CD4-positive, alpha-beta memory T cell (primary cell): ENCODE results near the gene ACTR3. TPM values are rescaled to one million over a fixed set of nuclear protein-coding genes. Genes with fewer than 3 reads are reported as not detected.

ENCODE experiments used
- CTCF ChIA-PET: fragments of 350-600 bp; sonication (Branson Sonifier 250); formaldehyde crosslinking; loops from one replicate; lab custom pipeline; 2021; ENCODE audit warnings: inconsistent platforms; ENCODE audit not compliant: partially characterized antibody; lab: Charles Lee
- POLR2A ChIA-PET: fragments of 350-600 bp; sonication (Branson Sonifier 250); formaldehyde crosslinking; loops from one replicate; lab custom pipeline; 2021; ENCODE audit not compliant: partially characterized antibody; lab: Charles Lee
- DNase-seq, 5 donors: peaks; one replicate each; pipeline versions ENCODE4 v3.0.0 to v3.0.0-alpha.2; 2020 to 2022; ENCODE audit warnings: mixed read lengths in 1 of 5
- H3K27ac ChIP-seq: one replicate; pipeline ENCODE4 v1.7.0; 2013; ENCODE audit warnings: low read depth, low read length
- H3K27me3 ChIP-seq: 2 replicates; pipeline ENCODE4 v1.7.0; 2013; ENCODE audit warnings: mild to moderate bottlenecking, low read length, moderate library complexity; ENCODE audit not compliant: insufficient read depth
- H3K36me3 ChIP-seq: 2 replicates; pipeline ENCODE4 v1.7.0; 2013; ENCODE audit warnings: mild to moderate bottlenecking, low read length, moderate library complexity; ENCODE audit not compliant: insufficient read depth
- H3K4me1 ChIP-seq: 2 replicates; pipeline ENCODE4 v1.7.0; 2013; ENCODE audit warnings: mild to moderate bottlenecking, low read length, moderate library complexity; ENCODE audit not compliant: insufficient read depth
- H3K4me3 ChIP-seq, 2 donors: one replicate each; pipeline ENCODE4 v1.7.0; 2013; ENCODE audit warnings: low read length in 2 of 2, mild to moderate bottlenecking in 1 of 2
- H3K9me3 ChIP-seq, 2 donors: one replicate each; pipeline ENCODE4 v1.7.0; 2013; ENCODE audit warnings: low read length in 2 of 2, control low read depth in 1 of 2; ENCODE audit not compliant: control insufficient read depth in 1 of 2
- H3K27ac Mint-ChIP-seq, 7 donors: one replicate each; pipeline ENCODE4 v1.8.0; 2020 to 2021; ENCODE audit warnings: mixed read lengths in 7 of 7, mild to moderate bottlenecking in 6 of 7, inconsistent platforms in 3 of 7, moderate library complexity in 3 of 7
- H3K27me3 Mint-ChIP-seq, 2 donors: one replicate each; pipeline ENCODE4 v1.8.0; 2020 to 2021; ENCODE audit warnings: mixed read lengths in 2 of 2
- H3K36me3 Mint-ChIP-seq, 2 donors: one replicate each; pipeline ENCODE4 v1.8.0; 2020 to 2021; ENCODE audit warnings: mixed read lengths in 2 of 2, inconsistent platforms in 1 of 2, mild to moderate bottlenecking in 1 of 2
- H3K4me1 Mint-ChIP-seq, 4 donors: one replicate each; pipeline ENCODE4 v1.8.0; 2020 to 2021; ENCODE audit warnings: mixed read lengths in 4 of 4, mild to moderate bottlenecking in 1 of 4
- H3K4me3 Mint-ChIP-seq, 8 donors: one replicate each; pipeline ENCODE4 v1.8.0; 2020 to 2021; ENCODE audit warnings: mixed read lengths in 8 of 8, mild to moderate bottlenecking in 7 of 8, moderate library complexity in 6 of 8, inconsistent platforms in 3 of 8
- H3K9me3 Mint-ChIP-seq, 8 donors: one replicate each; pipeline ENCODE4 v1.8.0; 2020 to 2021; ENCODE audit warnings: mixed read lengths in 8 of 8, mild to moderate bottlenecking in 5 of 8, inconsistent platforms in 3 of 8, moderate library complexity in 1 of 8
- intact Hi-C: fragments of 100-400 bp; cut with micrococcal nuclease; formaldehyde crosslinking; loops from one replicate; pipeline ENCODE4 v1.15.1; 2023
- polyA plus RNA-seq, 2 donors: library from polyadenylated mRNA; unstranded; fragments of 300-500 nt; fragmentation: Illumina TruSeq; gene quantifications; one replicate each; pipeline ENCODE4 v1.2.3, GENCODE V29; 2021
- total RNA-seq, 2 experiments: library from RNA; stranded (reverse); gene quantifications; one replicate each; pipeline ENCODE4 v1.2.3, GENCODE V29; 2021

Gene ACTR3
- total and polyA plus RNA-seq, 4 experiments from 2014 or later: 247 to 567 (median 396) TPM

- intact Hi-C loops: no loop called here
- H3K36me3 Mint-ChIP-seq: peaks cover 27 to 31% of the 10 kb centered on the region in 2 donors
- H3K27me3 ChIP-seq: no peaks in the 10 kb centered on the region
These were observed 88.8 kb downstream of the ACTR3 start for GRCh38 chr2:113978524-113979190.

GRCh38 chr2:113979191-113980128 lies 89.6 kb downstream of the ACTR3 start:
- Mint-ChIP-seq H3K9me3 (peaks cover 0 to 10% (median 0%) of the 10 kb centered on the region in 8 donors), H3K27ac (peak overlapping the region in 5 of 7 donors; percentile 23 to 88 (median 64)), H3K36me3 (peaks cover 26 to 33% of the 10 kb centered on the region in 2 donors), H3K27me3 (no peaks in the 10 kb centered on the region), H3K4me3 (peak overlapping the region in 2 of 8 donors; percentile 11 to 30), H3K4me1 (peaks cover 0 to 9% (median 4%) of the 10 kb centered on the region in 4 donors)
- intact Hi-C loops: no loop called here
- Histone ChIP-seq H3K27ac (no peak overlapping the region), H3K4me1 (no peaks in the 10 kb centered on the region), H3K36me3 (no peaks in the 10 kb centered on the region), H3K9me3 (no peaks in the 10 kb centered on the region), H3K27me3 (no peaks in the 10 kb centered on the region), H3K4me3 (no peak overlapping the region)
- POLR2A ChIA-PET: no interaction called here
- peak; percentile 4 to 60 (median 36) for DNase-seq
- CTCF ChIA-PET: interaction anchor here (0.9 to 2.3 kb wide), 5 partner anchors 10 to 67 kb away, joined by 3 to 5 read pairs (median 4); no protein-coding TSS in a partner anchor

More at GRCh38 chr2:113978524-113979190, 88.8 kb downstream of the ACTR3 start:
- H3K27ac ChIP-seq: no peak overlapping the region
- CTCF ChIA-PET: interaction anchor here (0.9 to 2.3 kb wide), 4 partner anchors 10 to 66 kb away, joined by 4 to 5 read pairs (median 4); no protein-coding TSS in a partner anchor
- peaks cover 7% of the 10 kb centered on the region for H3K36me3 ChIP-seq
- no peaks in the 10 kb centered on the region for H3K27me3 Mint-ChIP-seq
- H3K4me1 Mint-ChIP-seq: peaks cover 0 to 9% (median 4%) of the 10 kb centered on the region in 4 donors
- peak overlapping the region in 2 of 8 donors; percentile 11 to 30 for H3K4me3 Mint-ChIP-seq
- peak overlapping the region in 5 of 7 donors; percentile 17 to 73 (median 62) for H3K27ac Mint-ChIP-seq
- DNase-seq: no peak
- no peaks in the 10 kb centered on the region for H3K4me1 ChIP-seq
- H3K9me3 ChIP-seq: no peaks in the 10 kb centered on the region
- H3K9me3 Mint-ChIP-seq: peaks cover 0 to 10% (median 0%) of the 10 kb centered on the region in 8 donors
- no peak overlapping the region for H3K4me3 ChIP-seq
- POLR2A ChIA-PET: no interaction called here

- no peak overlapping the region for H3K27ac ChIP-seq
- H3K4me3 ChIP-seq: no peak overlapping the region
- ChIA-PET POLR2A (no interaction called here), CTCF (interaction anchor here (1.3 to 2.3 kb wide), 2 partner anchors 12 to 15 kb away, joined by 3 to 5 read pairs; no protein-coding TSS in a partner anchor)
- H3K4me1 ChIP-seq: no peaks in the 10 kb centered on the region
- no peaks in the 10 kb centered on the region for H3K9me3 ChIP-seq
- peaks cover 12 to 33% of the 10 kb centered on the region in 2 donors for H3K36me3 Mint-ChIP-seq
- H3K27ac Mint-ChIP-seq: peak overlapping the region in 4 of 7 donors; percentile 42 to 62 (median 50)
- no peaks in the 10 kb centered on the region for H3K36me3 ChIP-seq
- DNase-seq: no peak
- no peak overlapping the region for H3K4me3 Mint-ChIP-seq
- no peaks in the 10 kb centered on the region for H3K27me3 ChIP-seq
- peaks cover 0 to 10% (median 0%) of the 10 kb centered on the region in 8 donors for H3K9me3 Mint-ChIP-seq
- H3K4me1 Mint-ChIP-seq: peaks cover 0 to 6% (median 4%) of the 10 kb centered on the region in 4 donors
- intact Hi-C loops: no loop called here
- no peaks in the 10 kb centered on the region for H3K27me3 Mint-ChIP-seq
These were observed 91.1 kb downstream of the ACTR3 start for GRCh38 chr2:113980946-113981345.

DNA sequence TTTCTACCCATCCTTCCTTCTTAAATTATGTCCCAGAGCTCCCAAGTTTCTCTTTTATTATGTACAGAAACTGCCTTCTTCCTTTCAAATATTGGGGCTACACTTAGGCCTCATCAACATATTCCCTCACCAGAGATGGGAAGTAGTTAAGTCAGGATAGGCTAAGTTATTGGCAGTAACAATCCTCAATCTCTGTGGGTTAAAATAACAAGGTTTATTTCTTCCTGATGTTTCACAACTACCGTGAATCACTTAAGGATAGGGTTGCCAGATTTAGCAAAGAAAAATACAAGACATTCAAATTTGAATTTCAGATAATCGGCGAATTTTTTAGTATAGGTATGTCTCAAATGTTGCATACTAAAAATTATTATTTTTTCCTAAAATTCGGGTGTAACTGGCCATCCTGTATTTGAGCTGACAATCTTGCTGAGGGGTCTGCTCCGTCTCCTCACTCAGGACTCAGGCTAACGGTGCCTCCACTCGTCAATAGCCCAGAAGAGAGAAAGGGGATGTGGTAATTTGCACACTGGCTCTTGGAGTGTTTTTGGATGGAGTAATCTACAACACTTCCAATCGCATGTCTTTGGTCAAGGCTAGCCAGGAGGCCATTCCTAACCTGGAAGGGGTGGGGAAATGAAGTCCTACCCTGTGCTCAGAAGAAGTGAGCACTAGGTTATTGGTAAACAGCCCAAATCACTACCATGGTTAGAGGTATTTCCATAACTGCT lies 91.7 kb downstream of the ACTR3 start:
- peaks cover 0 to 4% (median 3%) of the 10 kb centered on the region in 4 donors for H3K4me1 Mint-ChIP-seq
- no peak for DNase-seq
- ChIA-PET POLR2A (no interaction called here), CTCF (no interaction called here)
- no peaks in the 10 kb centered on the region for H3K27me3 ChIP-seq
- no peaks in the 10 kb centered on the region for H3K4me1 ChIP-seq
- H3K9me3 Mint-ChIP-seq: peaks cover 0 to 10% (median 0%) of the 10 kb centered on the region in 8 donors
- H3K9me3 ChIP-seq: no peaks in the 10 kb centered on the region
- no peak overlapping the region for H3K4me3 ChIP-seq
- no peak overlapping the region for H3K27ac Mint-ChIP-seq
- no peaks in the 10 kb centered on the region for H3K27me3 Mint-ChIP-seq
- no peak overlapping the region for H3K4me3 Mint-ChIP-seq
- intact Hi-C loops: no loop called here
- no peak overlapping the region for H3K27ac ChIP-seq
- peaks cover 11 to 33% of the 10 kb centered on the region in 2 donors for H3K36me3 Mint-ChIP-seq
- no peaks in the 10 kb centered on the region for H3K36me3 ChIP-seq

DNA sequence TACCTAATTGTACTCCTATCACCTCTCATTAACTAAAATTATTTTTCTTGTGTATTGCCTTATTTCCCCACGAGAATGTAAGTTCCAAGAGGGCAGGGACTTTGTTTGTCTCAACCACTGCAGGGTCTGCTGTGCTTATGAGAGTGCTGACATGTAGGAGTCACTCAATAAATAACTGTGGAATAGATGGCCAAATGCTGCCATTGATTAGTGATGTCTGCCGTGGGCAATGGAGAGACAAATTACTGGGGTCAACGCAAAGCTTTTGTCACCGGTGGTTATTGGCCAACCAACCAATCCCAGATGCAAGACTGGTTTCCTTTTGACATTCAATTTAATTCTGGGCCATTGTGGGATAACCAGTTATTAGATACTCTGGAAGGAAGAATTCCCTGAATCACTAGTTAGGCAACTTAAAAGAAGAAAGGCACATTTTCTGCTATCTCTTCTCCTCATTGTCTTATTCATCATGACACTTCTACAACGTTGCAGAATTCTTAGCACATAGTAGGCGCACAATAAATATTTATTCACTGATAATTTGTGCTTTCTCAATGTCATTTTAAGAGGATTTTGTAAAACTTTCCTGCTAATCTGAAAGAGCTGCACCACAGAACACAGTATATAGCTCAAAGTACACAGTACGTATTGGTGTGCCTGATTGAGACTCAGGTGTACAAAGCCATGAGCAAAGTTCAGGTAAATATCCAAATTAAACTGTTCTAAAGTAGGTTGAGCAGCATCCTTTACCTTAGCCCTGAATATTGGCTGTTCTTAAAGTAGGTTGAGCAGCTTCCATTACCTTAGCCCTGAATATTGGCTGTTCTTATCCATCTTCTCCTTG lies 95.9 kb downstream of the ACTR3 start:
- intact Hi-C loops: no loop called here
- Mint-ChIP-seq H3K9me3 (peaks cover 0 to 5% (median 0%) of the 10 kb centered on the region in 8 donors), H3K4me3 (no peak overlapping the region), H3K27me3 (no peaks in the 10 kb centered on the region), H3K27ac (no peak overlapping the region), H3K4me1 (peaks cover 0 to 2% (median 0%) of the 10 kb centered on the region in 4 donors), H3K36me3 (peaks cover 14 to 40% of the 10 kb centered on the region in 2 donors)
- Histone ChIP-seq H3K4me1 (no peaks in the 10 kb centered on the region), H3K27ac (no peak overlapping the region), H3K9me3 (no peaks in the 10 kb centered on the region), H3K4me3 (no peak overlapping the region), H3K27me3 (no peaks in the 10 kb centered on the region), H3K36me3 (no peaks in the 10 kb centered on the region)
- ChIA-PET POLR2A (no interaction called here), CTCF (no interaction called here)
- DNase-seq: no peak

- no peak overlapping the region for H3K27ac ChIP-seq
- H3K36me3 ChIP-seq: no peaks in the 10 kb centered on the region
- CTCF ChIA-PET: no interaction called here
- POLR2A ChIA-PET: no interaction called here
- Mint-ChIP-seq H3K9me3 (peaks cover 0 to 5% (median 0%) of the 10 kb centered on the region in 8 donors), H3K27ac (no peak overlapping the region), H3K4me1 (no peaks in the 10 kb centered on the region), H3K27me3 (no peaks in the 10 kb centered on the region), H3K4me3 (no peak overlapping the region), H3K36me3 (peaks cover 14 to 48% of the 10 kb centered on the region in 2 donors)
- no peak for DNase-seq
- no peaks in the 10 kb centered on the region for H3K27me3 ChIP-seq
- no peaks in the 10 kb centered on the region for H3K9me3 ChIP-seq
- H3K4me1 ChIP-seq: no peaks in the 10 kb centered on the region
- intact Hi-C loops: no loop called here
- no peak overlapping the region for H3K4me3 ChIP-seq
These were observed 96.9 kb downstream of the ACTR3 start for GRCh38 chr2:113986762-113987290.
